Small intestine (tissue), 7 donors: Measurements from ENCODE around the gene CD46. TPM values are rescaled to one million over a fixed set of nuclear protein-coding genes. Genes with fewer than 3 reads are reported as not detected.
"Not testable (repeated sequence)": the region's sequence is repeated elsewhere in the genome, so short reads cannot be mapped to it uniquely, and the experiment has no call there.

Source experiments
- DNase-seq, 2 donors: peaks; one replicate each; pipeline versions ENCODE4 v3.0.0 to v3.0.0-alpha.2; 2013
- FAIRE-seq: peaks from 2 replicates; lab custom pipeline; 2012; peaks lifted over from hg19 to GRCh38; lab: Jason Lieb, UNC
- H3K27ac ChIP-seq, 3 donors: one replicate each; pipeline ENCODE4 v1.5.1; 2013; ENCODE audit warnings: low read length in 2 of 3, mild to moderate bottlenecking in 2 of 3, control low read depth in 1 of 3, inconsistent platforms in 1 of 3, low read depth in 1 of 3, moderate library complexity in 1 of 3
- H3K27me3 ChIP-seq, 3 donors: one replicate each; pipeline ENCODE4 v1.6.1; 2013; ENCODE audit warnings: low read length in 3 of 3, inconsistent platforms in 1 of 3; ENCODE audit not compliant: control insufficient read depth in 3 of 3, insufficient read depth in 3 of 3
- H3K36me3 ChIP-seq, 3 donors: one replicate each; pipeline ENCODE4 v1.6.1; 2013; ENCODE audit warnings: low read length in 3 of 3, inconsistent platforms in 1 of 3, low read depth in 1 of 3, mild to moderate bottlenecking in 1 of 3, moderate library complexity in 1 of 3; ENCODE audit not compliant: control insufficient read depth in 3 of 3, insufficient read depth in 2 of 3
- H3K4me1 ChIP-seq, 3 donors: one replicate each; pipeline ENCODE4 v1.6.1; 2013; ENCODE audit warnings: low read length in 2 of 3, inconsistent platforms in 1 of 3, low read depth in 1 of 3, mild to moderate bottlenecking in 1 of 3, moderate library complexity in 1 of 3; ENCODE audit not compliant: control insufficient read depth in 3 of 3, insufficient read depth in 2 of 3
- H3K4me3 ChIP-seq, 3 donors: one replicate each; pipeline ENCODE4 v1.5.1; 2013; ENCODE audit warnings: low read length in 3 of 3, control low read depth in 1 of 3, inconsistent platforms in 1 of 3, low read depth in 1 of 3, mild to moderate bottlenecking in 1 of 3, moderate library complexity in 1 of 3
- H3K9me3 ChIP-seq, 2 donors: one replicate each; pipeline ENCODE4 v1.6.1; 2013; ENCODE audit warnings: low read depth in 1 of 2, low read length in 1 of 2; ENCODE audit not compliant: control insufficient read depth in 2 of 2, insufficient read depth in 1 of 2
- WGBS, 3 donors: extraction: QIAGEN DNeasy Blood & Tissue Kit; methylation state at CpG; one replicate each; pipeline ENCODE4 v1.1.7; 2013; 5-methylcytosine and 5-hydroxymethylcytosine counted together
- polyA plus RNA-seq, 4 donors: library from polyadenylated mRNA; stranded (reverse) in 3 of 4; unstranded in 1 of 4; fragments of 200-250 nt in 3 of 4; fragments of 120-200 nt in 1 of 4; gene quantifications; one replicate each; pipeline versions ENCODE4 v1.2.1 to v1.2.3, GENCODE V29; 2013
- donor health status: healthy with polysubstance abuse.
- donor health status: control.
- donor health status: control.
- donor health status: Bipolar disorder and iron deficiency.
- donor health status: healthy.

Gene CD46
- polyA plus RNA-seq, 4 donors = 53.2 to 308 (median 96.6) TPM

DNA sequence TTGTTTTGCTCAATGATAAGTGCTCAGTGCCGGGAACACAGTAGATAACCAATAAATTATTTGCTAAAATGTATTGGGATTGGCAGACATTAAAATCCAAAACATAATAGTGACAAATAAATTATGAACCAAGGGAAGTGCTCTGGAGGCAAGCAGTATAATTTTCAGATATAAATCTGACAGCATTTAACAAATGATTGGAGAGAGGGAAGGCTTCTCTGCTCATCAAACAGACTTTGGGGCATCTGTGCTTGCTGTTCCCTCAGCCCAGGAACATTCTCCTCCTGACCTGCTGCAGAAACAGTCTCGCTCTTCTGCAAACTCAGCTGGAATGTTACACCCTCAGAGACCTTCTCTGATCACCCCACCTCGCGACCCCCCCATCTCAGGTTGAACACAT is 2.2 kb downstream of the CD46 start:
- FAIRE-seq (no peak), DNase-seq (no peak)
- Histone ChIP-seq H3K27ac (peak overlapping the region in 1 of 3 donors; percentile 16), H3K27me3 (no peaks in the 10 kb centered on the region), H3K4me3 (peak overlapping the region in 2 of 3 donors; percentile 65 to 80), H3K9me3 (no peaks in the 10 kb centered on the region), H3K4me1 (peaks cover 10 to 28% (median 10%) of the 10 kb centered on the region in 3 donors), H3K36me3 (peaks cover 0 to 2% (median 0%) of the 10 kb centered on the region in 3 donors)
- 19 to 53% (median 34%) methylated on average over 4 of the region's 4 CpGs for WGBS, 3 donors

DNA sequence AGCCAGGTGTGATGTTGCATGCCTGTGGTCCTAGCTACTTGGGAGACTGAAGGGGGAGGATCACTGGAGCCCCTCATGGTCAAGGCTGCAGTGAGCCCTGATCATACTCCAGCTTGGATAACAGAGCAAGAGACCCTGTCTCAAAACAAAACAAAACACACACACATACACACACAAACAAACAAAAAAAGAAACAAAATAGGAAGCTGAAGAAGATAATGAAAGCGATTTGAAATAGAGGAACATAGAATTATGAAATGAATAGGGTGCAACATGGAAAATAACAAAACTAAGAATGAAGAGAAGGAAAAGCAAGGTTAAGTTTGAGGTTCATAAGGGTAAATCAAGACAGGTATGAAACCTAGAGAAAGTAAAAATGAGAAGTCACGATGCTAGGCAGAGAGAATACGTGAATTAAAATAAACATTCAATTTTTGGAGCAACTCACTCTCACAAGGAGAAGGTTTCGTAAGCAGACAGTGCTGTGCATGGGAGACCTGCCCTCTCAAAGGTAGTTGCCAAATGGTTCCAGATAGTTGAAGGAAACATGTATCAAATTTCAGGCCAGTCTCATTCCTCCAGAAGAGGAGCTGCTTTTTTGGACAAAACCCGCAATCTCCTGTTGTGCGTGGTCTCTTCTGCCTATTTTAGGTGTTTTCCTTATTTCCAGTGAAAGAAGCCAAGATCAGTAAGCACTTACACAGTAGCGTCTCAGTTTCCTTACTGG is 3.3 kb downstream of the CD46 start:
- peaks cover 10 to 25% (median 10%) of the 10 kb centered on the region in 3 donors for H3K4me1 ChIP-seq
- no peak for FAIRE-seq
- peak in 1 of 2 donors; percentile 14 for DNase-seq
- no peaks in the 10 kb centered on the region for H3K9me3 ChIP-seq
- H3K4me3 ChIP-seq = no peak overlapping the region
- WGBS, 3 donors = 38 to 69% (median 49%) methylated on average over 7 of the region's 7 CpGs
- H3K27ac ChIP-seq = peak overlapping the region in 2 of 3 donors; percentile 3 to 68
- H3K27me3 ChIP-seq = no peaks in the 10 kb centered on the region
- peaks cover 0 to 6% (median 2%) of the 10 kb centered on the region in 3 donors for H3K36me3 ChIP-seq

DNA sequence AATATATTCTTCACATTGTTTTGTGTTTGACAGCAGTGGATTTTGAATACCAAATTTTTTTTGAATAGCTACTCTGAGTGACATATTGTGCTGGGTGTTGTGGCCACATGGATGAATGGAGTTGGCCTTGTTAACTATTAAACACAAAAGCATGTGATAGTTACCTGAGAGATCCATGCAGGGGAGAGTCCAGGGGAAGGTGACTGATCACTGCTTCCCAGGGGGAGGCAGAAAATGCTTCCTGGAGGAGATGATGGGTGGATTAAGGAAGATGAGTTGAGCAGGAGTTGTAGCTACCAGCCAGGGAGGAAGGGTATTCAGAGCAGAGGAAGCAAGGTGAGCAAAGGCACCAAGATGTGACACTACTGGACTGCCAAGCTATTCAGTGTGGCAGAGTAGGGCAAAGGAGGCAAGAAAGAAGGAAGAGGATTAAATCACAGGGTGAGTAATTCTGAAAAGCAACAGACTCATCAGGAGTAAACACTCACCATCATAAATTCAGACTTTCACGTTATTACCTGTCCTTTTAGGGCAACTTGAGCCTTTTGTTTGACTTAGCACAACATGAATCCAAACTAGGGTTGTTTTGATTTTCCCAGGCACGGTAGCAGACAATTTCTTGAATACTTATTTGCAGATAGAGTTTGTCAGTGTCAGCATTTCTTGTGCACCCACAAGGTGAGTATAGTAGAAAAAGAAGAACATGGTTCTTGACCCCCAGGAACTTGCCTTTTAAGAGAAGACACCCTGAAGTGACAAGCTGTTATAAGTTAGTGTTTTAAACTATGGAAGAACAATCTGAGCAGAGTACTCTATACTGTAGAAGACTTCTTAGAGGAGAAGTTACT is 4.2 kb downstream of the CD46 start:
- Histone ChIP-seq H3K4me1 (peaks cover 10 to 25% (median 10%) of the 10 kb centered on the region in 3 donors), H3K9me3 (no peaks in the 10 kb centered on the region), H3K27me3 (no peaks in the 10 kb centered on the region), H3K27ac (peak overlapping the region in 2 of 3 donors; percentile 48 to 68), H3K36me3 (peaks cover 0 to 10% (median 4%) of the 10 kb centered on the region in 3 donors), H3K4me3 (no peak overlapping the region)
- WGBS, 3 donors = 5 to 39% (median 19%) methylated on average over 2 of the region's 2 CpGs
- FAIRE-seq (no peak), DNase-seq (peak; percentile 42 to 59)

DNA sequence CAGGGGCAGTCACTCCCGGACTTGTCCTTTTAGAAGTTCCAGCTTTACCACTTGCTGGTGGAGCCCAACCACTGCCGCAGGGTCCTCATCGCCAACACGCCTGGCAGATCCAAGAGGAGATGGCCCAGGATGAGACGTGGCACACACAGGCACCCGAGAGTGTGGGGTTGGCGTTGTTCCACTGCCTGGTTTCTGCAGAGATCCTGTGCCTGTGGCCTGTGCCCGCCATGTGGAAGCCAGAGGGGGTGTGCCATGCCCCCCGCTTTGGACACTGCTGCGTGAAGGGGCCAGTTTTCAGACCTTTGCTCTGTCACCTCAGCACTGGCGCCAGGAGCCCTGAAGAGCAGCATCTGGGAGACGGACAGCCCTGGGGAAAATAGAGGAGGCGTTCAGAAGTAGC is 10.8 kb downstream of the CD46 start:
- peaks cover 0 to 8% of the 10 kb centered on the region in 2 donors for H3K9me3 ChIP-seq
- no peak overlapping the region for H3K4me3 ChIP-seq
- H3K27me3 ChIP-seq = no peaks in the 10 kb centered on the region
- DNase-seq (no peak), FAIRE-seq (no peak)
- peaks cover 0 to 4% (median 0%) of the 10 kb centered on the region in 3 donors for H3K4me1 ChIP-seq
- 96 to 98% (median 96%) methylated on average over 13 of the region's 13 CpGs for WGBS, 3 donors
- H3K36me3 ChIP-seq = peaks cover 10 to 27% (median 16%) of the 10 kb centered on the region in 3 donors
- no peak overlapping the region for H3K27ac ChIP-seq

DNA sequence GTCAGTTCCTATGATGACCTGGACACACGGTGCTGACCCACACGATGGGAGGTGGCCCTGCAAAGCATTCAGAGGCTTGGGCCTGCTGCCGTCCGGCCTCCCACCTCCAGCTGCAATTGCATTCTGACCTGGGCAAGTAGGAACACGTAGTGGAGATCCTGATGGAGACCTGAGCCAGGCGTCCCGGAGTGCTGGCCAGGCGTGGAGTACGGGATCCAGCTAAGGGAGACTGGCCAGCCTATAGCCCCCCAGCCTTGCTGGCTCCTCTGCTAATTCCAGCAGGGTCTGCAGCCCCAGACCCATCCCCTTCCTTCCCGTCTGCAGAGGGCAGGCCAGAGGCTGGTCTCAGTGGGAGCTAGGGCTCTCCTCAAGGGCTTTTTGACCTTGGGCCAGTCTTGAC is 11.2 kb downstream of the CD46 start:
- H3K27ac ChIP-seq = no peak overlapping the region
- H3K4me1 ChIP-seq = peaks cover 0 to under 1% (median 0%) of the 10 kb centered on the region in 3 donors
- no peaks in the 10 kb centered on the region for H3K27me3 ChIP-seq
- FAIRE-seq = no peak
- WGBS, 3 donors = 96 to 98% (median 96%) methylated on average over 10 of the region's 10 CpGs
- peaks cover 10 to 27% (median 16%) of the 10 kb centered on the region in 3 donors for H3K36me3 ChIP-seq
- no peak for DNase-seq
- no peak overlapping the region for H3K4me3 ChIP-seq
- peaks cover 0 to 8% of the 10 kb centered on the region in 2 donors for H3K9me3 ChIP-seq

DNA sequence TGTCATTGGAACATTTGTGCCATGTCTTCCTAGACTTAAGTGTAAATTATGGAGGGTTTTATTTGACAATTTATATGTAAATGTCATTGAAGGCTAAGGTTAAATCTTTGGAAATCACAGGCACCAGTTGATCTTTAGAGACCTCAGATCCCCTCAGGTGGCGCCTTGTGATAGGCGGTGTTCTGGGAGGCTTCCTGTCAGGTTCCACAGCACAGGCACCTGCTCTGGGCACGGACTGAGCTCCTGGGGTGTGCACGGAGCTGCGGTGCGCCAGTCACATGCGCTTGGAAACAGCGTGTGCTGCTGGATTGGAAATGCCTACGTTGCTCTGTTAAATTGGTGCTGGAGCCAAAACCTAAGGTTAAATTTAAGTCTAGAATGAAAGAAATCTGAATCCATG is 12.1 kb downstream of the CD46 start:
- DNase-seq (no peak), FAIRE-seq (no peak)
- Histone ChIP-seq H3K36me3 (peaks cover 13 to 30% (median 16%) of the 10 kb centered on the region in 3 donors), H3K27me3 (no peaks in the 10 kb centered on the region), H3K9me3 (peaks cover 0 to 8% of the 10 kb centered on the region in 2 donors), H3K27ac (no peak overlapping the region), H3K4me3 (no peak overlapping the region), H3K4me1 (no peaks in the 10 kb centered on the region)
- WGBS, 3 donors = 87 to 88% (median 88%) methylated on average over 9 of the region's 9 CpGs

DNA sequence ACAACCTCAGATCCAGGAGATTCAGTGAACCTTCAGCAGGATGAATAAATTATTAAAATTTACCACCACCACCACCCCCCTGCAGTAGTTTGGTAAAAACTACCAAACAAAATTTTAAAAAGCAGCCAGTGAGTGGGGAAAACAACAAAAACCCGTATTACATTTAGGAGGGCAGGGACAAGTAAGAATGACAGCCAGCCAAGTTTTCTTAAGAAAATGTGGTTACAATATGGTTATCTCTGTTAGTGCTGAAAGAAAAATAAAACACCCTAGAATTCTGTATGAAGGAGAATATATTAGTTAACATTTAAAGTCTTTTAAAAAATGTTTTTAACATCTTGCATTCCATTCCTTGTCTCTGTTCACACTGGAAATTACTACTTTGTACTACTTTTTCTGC is 14.7 kb downstream of the CD46 start:
- no peak overlapping the region for H3K4me3 ChIP-seq
- H3K9me3 ChIP-seq = peaks cover 0 to 8% of the 10 kb centered on the region in 2 donors
- H3K27me3 ChIP-seq = no peaks in the 10 kb centered on the region
- DNase-seq = no peak
- no peak overlapping the region for H3K27ac ChIP-seq
- no peaks in the 10 kb centered on the region for H3K4me1 ChIP-seq
- no peak for FAIRE-seq
- peaks cover 11 to 27% (median 11%) of the 10 kb centered on the region in 3 donors for H3K36me3 ChIP-seq
- WGBS, 3 donors = 92 to 95% (median 93%) methylated on average over 1 of the region's 1 CpG

DNA sequence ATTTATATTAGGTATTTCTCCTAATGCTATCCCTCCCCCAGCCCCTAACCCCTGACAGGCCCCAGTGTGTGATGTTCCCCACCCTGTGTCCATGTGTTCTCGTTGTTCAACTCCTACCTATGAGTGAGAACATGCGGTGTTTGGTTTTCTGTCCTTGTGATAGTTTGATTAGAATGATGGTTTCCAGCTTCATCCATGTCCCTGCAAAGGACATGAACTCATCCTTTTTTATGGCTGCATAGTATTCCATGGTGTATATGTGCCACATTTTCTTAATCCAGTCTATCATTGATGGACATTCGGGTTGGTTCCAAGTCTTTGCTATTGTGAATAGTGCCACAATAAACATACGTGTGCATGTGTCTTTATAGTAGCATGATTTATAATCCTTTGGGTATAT is 18.7 kb downstream of the CD46 start:
- DNase-seq, H3K27ac ChIP-seq, H3K4me3 ChIP-seq, FAIRE-seq, H3K4me1 ChIP-seq, H3K9me3 ChIP-seq, H3K27me3 ChIP-seq: not testable (repeated sequence)
- H3K36me3 ChIP-seq = peaks cover 3 to 11% (median 4%) of the 10 kb centered on the region in 3 donors
- 91 to 100% (median 98%) methylated on average over 3 of the region's 4 CpGs for WGBS, 3 donors
